22Rv1 (cell line): ENCODE data around the gene SPATA31A3.
"Not testable (repeated sequence)": the region's sequence is repeated elsewhere in the genome, so short reads cannot be mapped to it uniquely, and the experiment has no call there.

ENCODE experiments used
- H3K27ac ChIP-seq: fragments of 450-650 bp; 2 replicates; pipeline ENCODE4 v1.5.1; 2017

SPATA31A3 gene

DNA sequence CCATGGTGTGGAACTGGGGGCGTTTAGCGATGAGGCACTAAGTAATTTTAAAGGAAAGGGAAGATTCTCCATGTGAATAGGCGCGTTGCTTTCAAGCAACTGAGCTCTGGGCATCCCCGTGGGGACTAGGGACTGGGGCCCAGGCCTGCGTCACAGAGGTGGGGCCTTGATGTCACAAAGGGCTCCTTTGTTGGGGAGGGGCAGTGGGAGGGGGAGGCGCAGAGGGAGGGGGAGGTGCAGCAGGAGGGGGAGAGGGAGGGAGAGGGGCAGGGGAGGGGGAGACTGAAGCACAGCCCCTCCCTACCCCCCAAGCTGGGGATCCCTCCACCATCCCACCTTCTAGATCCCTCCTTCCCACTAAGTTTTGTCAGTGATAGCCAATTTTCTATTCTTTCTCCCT lies at the start of gene SPATA31A3:
SPATA31A3 (minus strand) TSS at position 101 of the 400 bp plus-strand sequence; CDS start at position 72, 29 bp downstream.
- not testable (repeated sequence) for H3K27ac ChIP-seq

DNA sequence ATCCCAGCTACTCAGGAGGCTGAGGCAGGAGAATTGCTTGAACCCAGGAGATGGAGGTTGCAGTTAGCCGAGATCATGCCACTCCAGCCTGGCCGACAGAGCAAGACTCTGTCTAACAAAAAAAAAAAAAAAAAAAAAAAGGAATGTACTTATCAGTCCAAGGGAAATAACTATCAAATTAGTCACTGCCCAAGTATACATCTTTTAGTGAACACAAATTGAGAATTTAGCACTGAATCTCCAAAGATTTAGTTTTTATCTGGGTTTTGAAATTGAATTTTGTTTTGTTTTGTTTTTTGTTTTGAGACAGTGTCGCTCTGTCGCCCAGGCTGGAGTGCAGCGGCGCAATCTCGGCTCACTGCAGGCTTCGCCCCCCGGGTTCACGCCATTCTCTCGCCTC lies 39.8 kb downstream of the SPATA31A3 start:
- H3K27ac ChIP-seq: not testable (repeated sequence)

DNA sequence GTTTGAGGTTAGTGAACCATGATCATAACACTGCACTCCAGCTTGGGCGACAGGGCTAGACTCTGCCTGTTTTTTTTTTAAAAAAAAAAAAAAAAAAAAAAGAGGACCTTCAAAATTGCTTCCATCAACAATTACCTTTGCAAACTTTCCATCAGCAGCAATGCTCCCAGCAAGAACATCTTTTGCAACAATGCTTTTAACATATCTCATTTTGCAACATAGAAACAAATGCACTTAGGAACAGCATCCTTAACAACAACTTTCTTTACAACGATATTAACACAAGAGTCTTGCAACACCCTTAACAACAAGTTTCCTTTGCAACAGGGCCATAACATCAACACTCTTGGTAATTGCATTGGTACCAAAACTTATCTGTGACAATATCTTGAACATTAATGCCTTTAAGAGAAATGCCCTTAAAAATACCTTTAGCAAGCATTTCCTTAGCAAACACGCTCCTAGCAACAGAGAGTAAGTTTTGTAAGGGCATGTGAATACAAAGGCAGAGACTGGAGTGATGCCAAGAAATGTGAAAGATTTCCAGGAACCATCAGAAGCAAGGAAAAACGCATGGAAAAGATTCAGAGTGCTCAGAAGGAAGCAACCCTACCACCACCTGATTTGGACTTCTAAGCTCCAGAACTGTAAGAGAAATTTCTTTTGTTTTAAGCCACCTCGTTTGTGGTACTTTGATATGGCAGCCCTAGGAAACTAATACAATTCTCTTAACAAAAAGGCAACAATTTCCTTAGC lies 49.8 kb downstream of the SPATA31A3 start:
- not testable (repeated sequence) for H3K27ac ChIP-seq

DNA sequence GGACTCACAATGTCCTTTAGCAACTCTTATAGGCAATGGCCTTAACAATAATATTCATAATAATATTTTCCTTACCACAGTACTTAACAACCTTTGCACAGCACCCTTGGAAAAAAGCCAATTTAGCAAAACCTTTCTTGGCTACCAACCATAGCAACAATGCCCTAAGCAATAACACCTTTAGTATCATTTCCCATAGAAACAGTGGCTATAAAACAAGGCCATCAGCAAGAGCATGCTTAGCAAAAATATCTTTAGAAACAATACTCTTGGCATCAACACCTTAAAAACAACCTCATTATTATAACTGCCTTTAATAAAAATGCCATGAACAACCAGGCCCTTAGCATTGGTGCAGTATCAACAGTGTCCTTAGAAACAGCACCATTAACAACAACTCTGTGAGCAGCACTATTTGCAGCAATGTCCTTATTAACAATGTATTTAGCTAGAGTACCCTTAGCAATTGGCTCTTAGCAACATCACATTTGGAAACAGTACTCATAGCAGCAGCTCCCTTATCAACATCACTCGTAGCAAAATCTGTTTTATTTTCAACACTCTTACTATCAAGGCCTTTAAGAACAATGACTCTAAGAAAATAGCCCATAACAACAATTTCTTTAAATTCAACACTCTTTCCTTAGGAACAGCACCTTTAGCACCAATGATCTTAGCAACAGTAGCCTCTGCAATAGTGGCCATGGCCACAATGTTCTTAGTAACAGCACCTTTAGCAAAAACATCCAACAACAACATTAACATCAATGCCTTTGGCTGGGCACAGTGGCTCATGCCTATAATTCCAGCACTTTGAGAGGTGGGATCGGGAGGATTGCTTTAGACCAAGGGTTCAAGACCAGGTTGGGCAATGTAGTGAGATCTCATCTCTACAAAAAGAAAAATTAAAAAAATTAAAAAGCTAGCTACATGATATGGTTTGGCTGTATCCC lies 52.2 kb downstream of the SPATA31A3 start:
- not testable (repeated sequence) for H3K27ac ChIP-seq

DNA sequence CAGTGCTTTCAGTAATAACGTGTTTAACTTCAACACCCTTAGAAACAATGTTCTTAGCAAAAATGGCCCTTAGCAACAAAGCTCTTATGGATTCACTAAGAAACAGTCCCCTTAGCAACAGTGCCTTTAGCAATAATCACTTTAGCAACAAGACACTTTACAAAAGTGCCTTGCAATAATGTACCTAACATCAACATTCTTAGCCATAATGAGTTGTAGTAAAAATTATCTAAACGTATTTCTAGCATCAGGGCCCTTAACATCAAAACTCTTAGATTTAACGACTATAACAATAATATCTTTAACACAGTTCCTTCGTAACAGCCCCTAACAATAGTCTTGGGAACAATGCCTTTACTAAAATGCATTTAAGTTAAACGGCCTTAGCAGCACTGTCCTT lies 54.0 kb downstream of the SPATA31A3 start:
- not testable (repeated sequence) for H3K27ac ChIP-seq

DNA sequence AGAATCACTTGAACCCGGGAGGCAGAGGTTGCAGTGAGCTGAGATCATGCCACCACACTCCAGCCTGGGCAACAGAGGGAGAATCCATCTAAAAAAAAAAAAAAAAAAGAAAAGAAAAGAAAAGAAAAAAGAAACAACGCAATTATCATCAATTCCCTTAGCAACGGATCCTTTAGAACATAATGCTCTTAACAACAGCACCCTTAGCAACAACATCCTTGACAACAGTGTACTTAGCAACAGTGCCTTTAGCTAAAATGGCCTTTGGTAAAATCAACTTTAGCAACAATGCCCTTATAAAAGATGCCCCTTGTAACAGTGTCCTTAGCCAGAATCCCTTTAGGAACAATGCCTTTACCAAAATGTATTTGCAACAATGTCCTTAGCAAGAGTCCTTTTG lies 54.7 kb downstream of the SPATA31A3 start:
- not testable (repeated sequence) for H3K27ac ChIP-seq
